ENCODE data around the gene BMERB1.

GRCh38 chr16:15621456-15621855 lies 187.1 kb downstream of the BMERB1 start:
- TF ChIP-seq CTCF (IDR thresholded peaks at IDR 0.05) (no peak), POLR2AphosphoS5 (IDR thresholded peaks at IDR 0.05) (no peak), POLR2A (IDR thresholded peaks at IDR 0.05) (no peak)
